Stimulated activated CD8-positive, alpha-beta memory T cell treated with anti-CD3 and anti-CD28 coated beads, Interleukin-7, amount 100 ng/mL, for 24 hours (primary cell): ENCODE data around the gene CPD.
"Not testable (repeated sequence)": the region's sequence is repeated elsewhere in the genome, so short reads cannot be mapped to it uniquely, and the experiment has no call there.

Experiments used
- DNase-seq: peaks from one replicate; pipeline ENCODE4 v3.0.0-alpha.2; 2020; ENCODE audit warnings: low read depth

CPD gene

GRCh38 chr17:30388321-30389179 is 9.8 kb downstream of the CPD start:
- no peak for DNase-seq

DNA sequence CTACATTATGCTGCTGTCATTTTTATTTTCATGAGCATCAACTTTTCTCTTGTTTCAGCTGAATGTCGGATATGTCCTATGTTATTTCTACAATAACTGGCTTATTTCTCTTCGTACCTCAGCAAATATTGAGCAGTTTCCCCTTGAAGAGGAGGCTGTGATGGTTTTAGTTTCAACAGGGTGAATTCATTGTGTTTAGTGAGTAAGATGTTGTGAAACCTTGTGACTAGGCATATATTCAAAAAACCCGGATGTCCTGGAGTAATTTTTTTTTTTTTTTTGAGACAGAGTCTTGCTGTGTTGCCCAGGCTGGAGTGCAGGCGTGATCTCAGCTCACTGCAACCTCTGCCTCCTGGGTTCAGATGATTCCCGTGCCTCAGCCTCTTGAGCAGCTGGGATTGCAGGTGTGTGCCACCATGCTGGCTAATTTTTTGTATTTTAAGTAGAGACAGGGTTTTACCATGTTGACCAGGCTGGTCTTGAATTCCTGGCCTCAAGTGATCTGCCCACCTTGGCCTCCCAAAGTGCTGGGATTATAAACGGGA is 11.1 kb downstream of the CPD start:
- DNase-seq = no peak

DNA sequence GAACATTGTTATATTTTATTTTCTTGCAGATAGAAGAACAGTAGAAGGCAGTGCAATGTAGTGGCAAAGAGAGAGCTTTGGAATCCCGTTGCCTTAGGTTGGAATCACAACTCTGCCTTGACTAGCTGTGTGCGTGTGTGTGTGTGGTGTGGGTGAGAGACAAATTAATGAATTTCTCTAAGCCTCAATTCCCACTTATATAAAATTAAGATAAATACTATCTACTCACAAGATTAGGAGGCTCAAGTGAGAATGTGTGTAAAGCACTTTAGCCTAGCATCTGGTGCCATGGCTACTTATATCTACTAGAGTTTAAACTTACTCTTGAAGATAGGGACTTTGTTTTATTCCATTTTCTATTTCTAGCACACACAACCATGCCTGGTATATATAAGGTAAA is 12.8 kb downstream of the CPD start:
- DNase-seq = no peak

- DNase-seq = no peak
Observed at GRCh38 chr17:30393491-30393890, 14.8 kb downstream of the CPD start.

DNA sequence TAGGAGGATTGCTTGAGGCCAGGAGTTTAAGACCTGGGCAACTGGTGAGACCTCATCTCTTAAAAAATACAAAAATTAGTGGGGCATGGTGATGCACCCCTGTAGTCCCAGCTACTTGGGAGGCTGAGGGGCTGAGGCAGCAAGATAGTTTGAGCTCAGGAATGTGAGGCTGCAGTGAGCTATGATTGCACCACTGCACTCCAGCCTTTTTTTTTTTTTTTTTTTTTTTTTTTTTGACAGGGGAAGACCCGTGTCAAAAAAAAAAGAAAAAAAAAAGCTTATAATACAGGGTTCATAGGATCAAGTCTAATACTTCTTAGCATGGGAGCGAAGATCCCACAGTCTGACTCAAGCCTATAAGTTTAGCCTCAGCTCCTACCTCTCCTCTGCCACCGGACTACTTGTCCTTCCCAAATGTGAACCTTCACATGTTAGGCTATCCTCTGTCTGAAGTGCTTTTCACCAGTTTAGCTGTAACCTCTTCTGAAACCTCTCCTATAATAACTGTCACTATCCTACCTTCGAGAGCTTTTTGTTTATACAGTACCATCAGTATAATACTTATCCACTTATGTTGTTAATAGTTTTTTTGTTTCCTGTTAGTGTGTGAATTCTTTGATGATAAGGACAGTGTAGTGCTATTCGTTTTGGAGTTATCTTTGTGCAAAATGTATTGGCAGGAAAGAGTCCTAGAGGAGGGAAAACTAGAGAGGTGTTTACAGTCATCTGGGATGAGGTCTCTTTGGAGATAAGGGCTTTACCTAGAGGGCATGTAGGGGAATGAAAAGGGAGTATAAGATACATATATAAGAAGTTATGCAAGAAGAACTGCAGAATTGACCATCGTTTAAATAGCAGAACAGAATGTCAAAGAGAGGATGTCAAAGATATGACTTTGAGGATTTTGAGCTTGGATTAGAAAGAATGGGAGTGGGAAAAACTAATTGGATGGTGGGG is 15.5 kb downstream of the CPD start:
- no peak for DNase-seq

GRCh38 chr17:30395398-30396022 is 16.8 kb downstream of the CPD start:
- DNase-seq = no peak

GRCh38 chr17:30396129-30396528 is 17.4 kb downstream of the CPD start:
- DNase-seq = no peak

DNA sequence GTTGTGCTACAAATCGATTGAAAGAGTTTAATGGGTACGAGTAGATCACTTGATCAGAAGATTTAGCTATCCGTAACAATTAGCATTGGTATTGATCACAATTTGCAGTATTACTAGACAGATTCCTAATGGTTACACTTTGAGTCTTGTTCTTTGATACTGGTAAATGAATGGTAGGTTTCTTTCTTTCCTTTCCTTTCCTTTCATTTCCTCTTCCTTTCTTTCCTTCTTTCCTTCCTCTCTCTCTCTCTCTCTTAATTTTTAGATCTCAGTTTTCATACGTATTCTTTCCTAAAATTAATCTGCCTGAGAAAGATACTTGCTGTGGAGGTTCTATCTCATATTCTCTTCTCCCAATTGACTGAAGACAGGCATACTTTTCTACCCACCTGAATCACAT is 17.9 kb downstream of the CPD start:
- no peak for DNase-seq

DNA sequence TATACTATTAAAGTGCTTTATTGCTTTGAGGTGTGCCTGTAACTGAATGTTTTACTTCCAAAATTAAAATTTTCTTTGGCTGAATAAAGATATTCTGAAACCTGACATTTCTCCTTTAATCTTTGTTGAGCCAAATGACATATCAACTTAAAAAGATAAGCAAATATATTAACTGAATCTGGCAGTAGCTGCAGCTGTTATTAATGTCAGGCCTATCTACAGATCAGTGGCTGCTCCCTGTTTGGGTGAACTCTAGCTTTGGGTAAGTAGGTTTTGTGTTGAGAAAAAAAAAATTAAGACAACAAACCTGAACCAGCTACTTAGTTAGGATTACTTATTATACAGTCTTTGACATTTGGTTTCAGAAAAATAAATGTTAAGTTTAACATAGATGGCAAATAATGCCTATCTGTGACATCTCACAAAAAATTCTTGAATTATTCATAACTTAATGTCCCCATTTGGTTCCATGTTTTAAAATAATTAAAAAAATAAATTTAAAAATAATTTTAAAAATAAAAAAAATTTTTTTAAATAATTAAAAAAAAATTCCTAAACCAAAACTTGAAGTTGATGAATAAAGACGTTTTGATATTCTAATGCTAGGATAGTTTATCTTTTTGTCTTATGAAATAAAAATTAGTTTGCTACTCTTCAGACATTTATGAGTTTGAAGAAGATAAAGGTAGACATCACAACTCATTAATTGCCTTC is 19.8 kb downstream of the CPD start:
- no peak for DNase-seq

DNA sequence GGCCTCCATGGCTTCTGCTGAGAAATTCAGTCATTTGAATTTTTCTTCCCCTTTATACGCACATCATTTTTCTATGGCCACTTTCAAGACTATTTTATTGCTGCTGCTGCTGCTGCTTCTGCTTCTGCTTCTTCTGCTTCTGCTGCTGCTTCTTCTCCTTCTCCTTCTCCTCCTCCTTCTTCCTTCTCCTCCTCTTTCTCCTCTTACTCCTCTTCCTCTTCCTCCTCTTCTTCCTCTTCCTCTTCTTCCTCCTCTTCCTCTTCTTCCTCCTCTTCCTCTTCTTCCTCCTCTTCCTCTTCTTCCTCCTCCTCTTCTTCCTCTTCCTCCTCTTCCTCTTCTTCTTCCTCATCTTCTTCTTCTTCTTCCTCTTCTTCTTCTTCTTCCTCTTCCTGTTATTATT is 22.4 kb downstream of the CPD start:
- no peak for DNase-seq

- DNase-seq = no peak
Observed at GRCh38 chr17:30405161-30405560, 26.4 kb downstream of the CPD start.

DNA sequence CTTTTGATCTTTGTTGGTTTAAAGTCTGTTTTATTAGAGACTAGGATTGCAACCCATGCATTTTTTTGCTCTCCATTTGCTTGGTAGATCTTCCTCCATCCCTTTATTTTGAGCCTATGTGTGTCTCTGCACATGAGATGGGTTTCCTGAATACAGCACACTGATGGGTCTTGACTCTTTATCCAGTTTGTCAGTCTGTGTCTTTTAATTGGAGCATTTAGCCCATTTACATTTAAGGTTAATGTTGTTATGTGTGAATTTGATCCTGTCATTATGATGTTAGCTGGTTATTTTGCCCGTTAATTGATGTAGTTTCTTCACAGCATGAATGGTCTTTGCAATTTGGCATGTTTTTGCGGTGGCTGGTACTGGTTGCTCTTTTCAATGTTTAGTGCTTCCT is 31.9 kb downstream of the CPD start:
- not testable (repeated sequence) for DNase-seq

- not testable (repeated sequence) for DNase-seq
Observed at GRCh38 chr17:30412008-30412496, 33.3 kb downstream of the CPD start.

GRCh38 chr17:30413109-30413508 is 34.4 kb downstream of the CPD start:
- no peak for DNase-seq

- no peak for DNase-seq
Observed at GRCh38 chr17:30414486-30414885, 35.8 kb downstream of the CPD start.

DNA sequence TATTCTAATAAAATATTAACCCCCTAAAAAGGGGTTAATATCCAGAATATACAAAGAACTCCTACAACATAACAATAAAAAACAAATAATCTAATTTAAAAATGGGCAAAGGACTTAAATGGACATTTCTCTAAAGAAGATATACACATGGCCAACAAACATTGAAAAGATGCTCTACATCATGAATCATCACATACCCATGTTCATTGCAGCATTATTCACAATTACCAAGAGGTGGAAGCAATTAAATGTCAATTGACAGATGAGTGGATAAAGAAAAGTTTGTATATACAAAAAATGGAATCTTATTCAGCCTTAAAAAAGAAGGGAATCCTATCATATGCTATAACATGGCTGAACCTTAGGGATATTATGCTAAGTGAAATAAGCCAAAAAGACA is 36.8 kb downstream of the CPD start:
- no peak for DNase-seq

- DNase-seq = not testable (repeated sequence)
Observed at GRCh38 chr17:30418070-30418469, 39.3 kb downstream of the CPD start.

DNA sequence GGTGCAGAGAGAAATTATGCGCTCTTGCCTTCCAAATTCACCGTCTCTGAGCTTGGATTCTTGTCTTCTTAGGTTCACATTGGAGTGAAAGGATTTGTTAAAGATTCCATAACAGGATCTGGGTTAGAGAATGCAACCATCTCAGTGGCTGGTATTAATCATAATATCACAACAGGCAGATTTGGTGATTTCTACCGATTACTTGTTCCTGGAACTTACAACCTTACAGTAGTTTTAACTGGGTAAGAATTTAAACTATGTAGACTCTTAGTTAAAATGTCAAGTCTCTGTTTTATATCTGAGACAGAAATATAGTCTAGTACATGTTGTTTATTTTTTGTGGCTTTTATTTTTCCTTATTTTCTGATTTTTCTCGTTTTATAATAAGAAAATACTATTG is 42.9 kb downstream of the CPD start:
- DNase-seq = no peak

GRCh38 chr17:30422171-30422570 is 43.4 kb downstream of the CPD start:
- DNase-seq = no peak

DNA sequence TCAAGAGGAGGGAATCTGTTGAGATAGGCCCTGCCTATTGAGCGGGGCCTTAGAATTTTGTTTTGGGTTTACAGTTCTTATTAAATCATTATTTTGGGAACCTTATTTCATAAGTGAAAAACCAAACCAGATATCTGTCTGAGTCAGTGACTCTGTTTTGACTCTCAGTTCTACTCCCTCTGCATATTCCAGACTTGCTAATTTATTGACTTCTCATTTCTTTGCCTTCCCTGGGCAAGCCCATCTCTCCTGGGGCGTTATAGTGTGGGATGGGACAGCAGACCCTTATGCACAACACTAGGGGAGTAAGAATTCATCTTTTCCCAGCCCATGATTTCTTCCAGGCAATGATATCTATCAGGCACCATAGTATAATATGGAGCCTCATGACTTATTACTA is 45.7 kb downstream of the CPD start:
- DNase-seq = no peak

GRCh38 chr17:30426292-30426691 is 47.6 kb downstream of the CPD start:
- DNase-seq = no peak
